PFSK-1 (cell line): ENCODE data around the gene DRD4.

Experiments used
- FOXP2 ChIP-seq: optimal IDR thresholded peaks from 2 replicates; pipeline ENCODE3; 2011; ENCODE audit warnings: borderline replicate concordance, control low read depth, inconsistent platforms; ENCODE audit not compliant: insufficient read depth; ENCODE audit errors: extremely low read length, extremely low read depth
- POLR2AphosphoS5 ChIP-seq: IDR thresholded peaks from 2 replicates; pipeline ENCODE4 v1.6.1; 2012; ENCODE audit warnings: low read depth, mild to moderate bottlenecking, control low read depth, low read length, moderate library complexity
- REST ChIP-seq, 2 experiments: IDR thresholded peaks; 2 replicates each; pipeline versions ENCODE4 v1.6.1 to v1.8.0; 2011 to 2012; ENCODE audit warnings: low read depth in 2 of 2, low read length in 2 of 2, control low read depth in 1 of 2, inconsistent platforms in 1 of 2, mild to moderate bottlenecking in 1 of 2, moderate library complexity in 1 of 2; ENCODE audit not compliant: insufficient read depth in 1 of 2
- SIN3A ChIP-seq: IDR thresholded peaks from 2 replicates; pipeline ENCODE4 v1.6.1; 2012; ENCODE audit warnings: mild to moderate bottlenecking, low read length, moderate library complexity, borderline replicate concordance; ENCODE audit not compliant: insufficient read depth
- TAF1 ChIP-seq: IDR thresholded peaks from 2 replicates; pipeline ENCODE4 v1.6.1; 2012; ENCODE audit warnings: low read length, control low read depth, borderline replicate concordance; ENCODE audit not compliant: insufficient read depth

Gene DRD4

DNA sequence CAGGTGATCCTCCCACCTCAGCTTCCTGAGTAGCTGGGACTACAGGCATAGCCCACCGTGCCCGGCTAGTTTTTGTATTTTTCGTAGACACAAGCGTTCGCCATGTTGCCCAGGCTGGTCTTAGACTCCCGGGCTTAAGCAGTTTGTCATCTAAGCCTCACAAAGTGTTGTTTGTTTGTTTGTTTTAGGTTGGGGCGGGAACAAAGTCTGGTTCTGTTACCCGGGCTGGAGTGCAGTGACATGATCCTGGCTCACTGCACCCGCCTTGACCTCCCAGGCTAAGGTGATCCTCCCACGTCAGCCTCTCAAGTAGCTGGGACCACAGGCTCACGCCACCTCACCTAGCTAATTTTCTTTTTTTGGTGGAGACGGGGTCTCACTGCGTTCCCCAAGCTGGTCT is 33.9 kb upstream of the DRD4 start:
- no peak for TF ChIP-seq TAF1
- no peak for TF ChIP-seq REST (IDR thresholded peaks at IDR 0.05; ENCODE audit: insufficient read depth in 1 of 2, low read depth in 2 of 2, low read length in 2 of 2)
- TF ChIP-seq SIN3A, result no peak
- no peak for TF ChIP-seq FOXP2
- TF ChIP-seq POLR2AphosphoS5, result no peak

DNA sequence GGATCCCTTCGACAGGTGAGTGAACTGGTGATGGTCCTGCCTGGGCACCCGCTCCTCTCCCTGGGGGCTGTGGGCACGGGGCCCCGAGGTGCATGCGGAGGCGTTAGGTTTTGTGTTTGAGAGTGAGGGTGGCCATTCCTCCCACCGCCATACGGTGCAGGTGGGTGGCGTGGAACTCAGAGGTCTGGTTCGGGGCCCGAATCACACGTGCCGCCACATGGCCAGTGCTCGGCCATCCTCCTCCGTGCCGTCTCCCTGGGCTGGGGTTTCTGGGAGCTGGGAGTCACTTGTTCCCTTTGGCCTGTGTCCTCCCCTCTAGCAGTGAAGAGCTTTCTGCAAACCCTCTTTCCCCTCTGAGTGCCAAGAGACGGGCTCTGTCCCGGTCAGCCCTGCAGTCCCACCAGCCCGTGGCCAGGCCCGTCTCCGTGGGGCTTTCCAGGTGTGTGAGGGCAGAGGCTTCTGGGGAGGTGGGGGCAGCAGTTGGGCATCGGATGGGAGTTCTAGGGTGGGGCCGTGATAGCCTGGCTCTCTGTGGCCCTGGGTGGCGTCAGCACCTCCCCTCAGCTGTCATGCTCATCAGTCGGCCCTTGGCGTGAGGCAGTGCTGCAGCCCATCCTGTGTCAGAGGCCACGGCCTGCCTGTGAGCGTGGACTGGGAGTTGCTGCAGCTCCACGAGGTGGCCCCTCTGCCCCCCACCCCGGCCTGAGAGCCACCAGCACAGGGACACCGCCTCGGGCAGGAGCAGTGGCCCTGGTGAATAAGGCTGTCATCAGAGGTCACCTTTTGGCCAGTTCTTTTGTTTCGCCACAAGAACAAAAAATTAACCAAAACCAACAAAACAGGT is 31.6 kb upstream of the DRD4 start:
- no peak for TF ChIP-seq POLR2AphosphoS5
- TF ChIP-seq FOXP2, result no peak
- TF ChIP-seq REST (IDR thresholded peaks at IDR 0.05; ENCODE audit: insufficient read depth in 1 of 2, low read depth in 2 of 2, low read length in 2 of 2), result no peak
- TF ChIP-seq SIN3A, result no peak
- no peak for TF ChIP-seq TAF1

GRCh38 chr11:606245-606644 is 30.8 kb upstream of the DRD4 start:
- no peak for TF ChIP-seq SIN3A
- no peak for TF ChIP-seq FOXP2
- TF ChIP-seq REST (IDR thresholded peaks at IDR 0.05; ENCODE audit: insufficient read depth in 1 of 2, low read depth in 2 of 2, low read length in 2 of 2), result no peak
- no peak for TF ChIP-seq TAF1
- TF ChIP-seq POLR2AphosphoS5, result no peak

DNA sequence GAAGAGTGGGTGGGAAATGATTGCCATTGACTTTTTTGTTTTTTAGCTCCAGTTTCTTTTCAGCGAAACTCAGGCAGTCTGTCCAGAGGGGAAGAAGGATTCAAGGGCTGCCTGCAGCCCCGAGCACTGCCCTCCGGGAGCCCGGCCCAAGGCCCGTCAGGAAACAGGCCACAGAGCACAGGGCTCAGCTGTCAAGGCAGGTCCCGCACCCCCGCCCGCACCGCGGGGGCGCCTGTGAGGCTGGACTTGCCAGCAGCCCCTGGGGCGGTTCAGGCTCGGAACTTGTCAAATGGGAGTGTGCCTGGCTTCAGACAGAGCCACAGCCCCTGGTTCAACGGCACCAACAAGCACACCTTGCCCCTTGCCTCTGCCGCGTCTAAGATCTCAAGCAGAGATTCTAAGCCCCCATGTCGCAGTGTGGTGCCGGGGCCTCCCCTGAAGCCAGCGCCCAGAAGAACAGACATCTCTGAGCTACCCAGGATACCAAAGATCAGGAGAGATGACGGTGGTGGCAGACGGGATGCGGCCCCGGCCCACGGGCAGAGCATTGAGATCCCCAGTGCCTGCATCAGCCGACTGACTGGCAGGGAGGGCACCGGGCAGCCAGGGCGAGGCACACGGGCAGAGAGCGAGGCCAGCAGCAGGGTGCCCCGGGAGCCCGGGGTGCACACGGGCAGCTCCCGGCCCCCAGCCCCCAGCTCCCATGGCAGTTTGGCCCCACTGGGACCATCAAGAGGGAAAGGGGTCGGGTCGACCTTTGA is 29.9 kb upstream of the DRD4 start:
- TF ChIP-seq FOXP2 (no peak), POLR2AphosphoS5 (no peak), REST (IDR thresholded peaks at IDR 0.05; ENCODE audit: insufficient read depth in 1 of 2, low read depth in 2 of 2, low read length in 2 of 2) (no peak), SIN3A (no peak), TAF1 (no peak)
